ENCODE data around the gene IRS1.

IRS1 gene

GRCh38 chr2:226791056-226791486 lies 8.5 kb downstream of the IRS1 start:
- DNase-seq (ENCODE audit: extremely low read depth in 1 of 2, low read depth in 1 of 2), result peak in 1 of 2 donors; percentile 29

GRCh38 chr2:226790431-226790830 lies 9.2 kb downstream of the IRS1 start:
- DNase-seq (ENCODE audit: extremely low read depth in 1 of 2, low read depth in 1 of 2), result no peak

GRCh38 chr2:226790011-226790410 lies 9.6 kb downstream of the IRS1 start:
- no peak for DNase-seq (ENCODE audit: extremely low read depth in 1 of 2, low read depth in 1 of 2)

- DNase-seq (ENCODE audit: extremely low read depth in 1 of 2, low read depth in 1 of 2), result no peak
These were observed 10.6 kb downstream of the IRS1 start for GRCh38 chr2:226788881-226789490.

GRCh38 chr2:226788064-226788463 lies 11.6 kb downstream of the IRS1 start:
- DNase-seq (ENCODE audit: extremely low read depth in 1 of 2, low read depth in 1 of 2), result no peak

GRCh38 chr2:226783885-226784284 lies 15.7 kb downstream of the IRS1 start:
- DNase-seq (ENCODE audit: extremely low read depth in 1 of 2, low read depth in 1 of 2), result no peak

- no peak for DNase-seq (ENCODE audit: extremely low read depth in 1 of 2, low read depth in 1 of 2)
These were observed 17.4 kb downstream of the IRS1 start for GRCh38 chr2:226782092-226782713.

- no peak for DNase-seq (ENCODE audit: extremely low read depth in 1 of 2, low read depth in 1 of 2)
These were observed 19.2 kb downstream of the IRS1 start for GRCh38 chr2:226780431-226780830.

- no peak for DNase-seq (ENCODE audit: extremely low read depth in 1 of 2, low read depth in 1 of 2)
These were observed 22.0 kb downstream of the IRS1 start for GRCh38 chr2:226777611-226778010.

- DNase-seq (ENCODE audit: extremely low read depth in 1 of 2, low read depth in 1 of 2), result no peak
These were observed 23.5 kb downstream of the IRS1 start for GRCh38 chr2:226776104-226776503.

- DNase-seq (ENCODE audit: extremely low read depth in 1 of 2, low read depth in 1 of 2), result no peak
These were observed 24.5 kb downstream of the IRS1 start for GRCh38 chr2:226775032-226775509.

- no peak for DNase-seq (ENCODE audit: extremely low read depth in 1 of 2, low read depth in 1 of 2)
These were observed 26.3 kb downstream of the IRS1 start for GRCh38 chr2:226773291-226773690.

GRCh38 chr2:226772389-226773179 lies 27.0 kb downstream of the IRS1 start:
- DNase-seq (ENCODE audit: extremely low read depth in 1 of 2, low read depth in 1 of 2), result no peak

- no peak for DNase-seq (ENCODE audit: extremely low read depth in 1 of 2, low read depth in 1 of 2)
These were observed 28.6 kb downstream of the IRS1 start for GRCh38 chr2:226771067-226771466.

- DNase-seq (ENCODE audit: extremely low read depth in 1 of 2, low read depth in 1 of 2), result no peak
These were observed 32.4 kb downstream of the IRS1 start for GRCh38 chr2:226767056-226767813.

GRCh38 chr2:226766352-226767055 lies 33.1 kb downstream of the IRS1 start:
- no peak for DNase-seq (ENCODE audit: extremely low read depth in 1 of 2, low read depth in 1 of 2)

GRCh38 chr2:226763320-226763719 lies 36.3 kb downstream of the IRS1 start:
- DNase-seq (ENCODE audit: extremely low read depth in 1 of 2, low read depth in 1 of 2), result no peak

GRCh38 chr2:226761195-226761583 lies 38.4 kb downstream of the IRS1 start:
- no peak for DNase-seq (ENCODE audit: extremely low read depth in 1 of 2, low read depth in 1 of 2)

- DNase-seq (ENCODE audit: extremely low read depth in 1 of 2, low read depth in 1 of 2), result no peak
These were observed 39.0 kb downstream of the IRS1 start for GRCh38 chr2:226760412-226761194.

- DNase-seq (ENCODE audit: extremely low read depth in 1 of 2, low read depth in 1 of 2), result no peak
These were observed 39.9 kb downstream of the IRS1 start for GRCh38 chr2:226759768-226760167.

All from stimulated activated CD8-positive, alpha-beta memory T cell treated with anti-CD3 and anti-CD28 coated beads, Interleukin-7, amount 100 ng/mL, for 48 hours (primary cell).